ENCODE results near the gene SLC6A20. TPM values are rescaled to one million over a fixed set of nuclear protein-coding genes. Genes with fewer than 3 reads are reported as not detected.

The SLC6A20 gene
- total RNA-seq, 4 donors from 2014 or later, result 0.38 to 0.55 (median 0.44) TPM; not detected in 1

- intact Hi-C loops (cut with DNase I; ENCODE audit: low total_unique reads), result no loop called here
- no peak overlapping the region for H3K4me3 ChIP-seq (ENCODE audit: low read depth, poor library complexity, severe bottlenecking)
- WGBS, 2 donors, result 66 to 74% methylated on average over 4 of the region's 4 CpGs
- peak in 1 of 2 donors; percentile 2 for DNase-seq (ENCODE audit: low spot score in 2 of 2)
- TF ChIP-seq CTCF (IDR thresholded peaks at IDR 0.05), result no peak
- no peak for TF ChIP-seq POLR2A (IDR thresholded peaks at IDR 0.05)
These were observed 1.7 kb upstream of the SLC6A20 start for GRCh38 chr3:45798034-45798433.

GRCh38 chr3:45796902-45797637 lies 734 bp upstream of the SLC6A20 start:
- TF ChIP-seq POLR2A (IDR thresholded peaks at IDR 0.05), result no peak
- no peak for TF ChIP-seq CTCF (IDR thresholded peaks at IDR 0.05)
- 67 to 71% methylated on average over 13 of the region's 13 CpGs for WGBS, 2 donors
- peak in 1 of 2 donors; percentile 57 for DNase-seq (ENCODE audit: low spot score in 2 of 2)
- intact Hi-C loops (cut with DNase I; ENCODE audit: low total_unique reads), result no loop called here
- no peak overlapping the region for H3K4me3 ChIP-seq (ENCODE audit: low read depth, poor library complexity, severe bottlenecking)

GRCh38 chr3:45795509-45795881 lies 841 bp downstream of the SLC6A20 start:
- 23 to 25% methylated on average over 14 of the region's 14 CpGs for WGBS, 2 donors
- peak in 1 of 2 donors; percentile 48 for DNase-seq (ENCODE audit: low spot score in 2 of 2)
- intact Hi-C loops (cut with DNase I; ENCODE audit: low total_unique reads), result no loop called here
- TF ChIP-seq POLR2A (IDR thresholded peaks at IDR 0.05) (no peak), CTCF (IDR thresholded peaks at IDR 0.05) (no peak)
- H3K4me3 ChIP-seq (ENCODE audit: low read depth, poor library complexity, severe bottlenecking), result no peak overlapping the region

- intact Hi-C loops (cut with DNase I; ENCODE audit: low total_unique reads), result no loop called here
- no peak for DNase-seq (ENCODE audit: low spot score in 2 of 2)
- H3K4me3 ChIP-seq (ENCODE audit: low read depth, poor library complexity, severe bottlenecking), result no peak overlapping the region
- 88 to 94% methylated on average over 1 of the region's 1 CpG for WGBS, 2 donors
- TF ChIP-seq CTCF (IDR thresholded peaks at IDR 0.05) (no peak), POLR2A (IDR thresholded peaks at IDR 0.05) (no peak)
These were observed 1.7 kb downstream of the SLC6A20 start for GRCh38 chr3:45794660-45795059.

DNA sequence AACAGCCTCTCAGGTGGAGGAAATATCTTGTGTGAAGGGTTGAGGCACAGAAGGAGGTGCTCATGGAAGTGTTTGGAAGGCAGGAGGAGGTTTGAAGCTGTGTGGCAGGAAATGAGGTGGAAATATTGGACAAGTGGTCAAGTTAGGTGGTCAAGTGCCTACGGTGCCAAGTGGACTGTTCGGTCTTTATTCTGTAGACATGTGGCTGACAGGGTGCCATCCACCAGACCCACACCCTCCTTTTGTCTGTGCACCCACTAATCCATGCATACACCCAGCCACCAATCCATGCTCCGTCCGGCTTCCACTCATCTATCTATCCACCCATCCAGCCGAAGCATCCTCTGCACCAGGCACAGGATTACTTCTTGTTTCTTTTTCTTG lies 2.2 kb downstream of the SLC6A20 start:
- peak in 1 of 2 donors; percentile 76 for DNase-seq (ENCODE audit: low spot score in 2 of 2)
- TF ChIP-seq CTCF (IDR thresholded peaks at IDR 0.05) (no peak), POLR2A (IDR thresholded peaks at IDR 0.05) (no peak)
- intact Hi-C loops (cut with DNase I; ENCODE audit: low total_unique reads), result no loop called here
- H3K4me3 ChIP-seq (ENCODE audit: low read depth, poor library complexity, severe bottlenecking), result no peak overlapping the region
- 93% methylated on average over 5 of the region's 5 CpGs for WGBS, 2 donors

Measured in lower leg skin (tissue), 4 donors.